DMS 273 (cell line): ENCODE results near the gene TPI1.
A peak's percentile ranks its signal among the peaks of the same experiment; 100 is the strongest.

Experiments
- DNase-seq: peaks from one replicate; lab custom pipeline; 2025; ENCODE audit not compliant: unreplicated experiment; lab: John Stamatoyannopoulos, UW

Gene TPI1

DNA sequence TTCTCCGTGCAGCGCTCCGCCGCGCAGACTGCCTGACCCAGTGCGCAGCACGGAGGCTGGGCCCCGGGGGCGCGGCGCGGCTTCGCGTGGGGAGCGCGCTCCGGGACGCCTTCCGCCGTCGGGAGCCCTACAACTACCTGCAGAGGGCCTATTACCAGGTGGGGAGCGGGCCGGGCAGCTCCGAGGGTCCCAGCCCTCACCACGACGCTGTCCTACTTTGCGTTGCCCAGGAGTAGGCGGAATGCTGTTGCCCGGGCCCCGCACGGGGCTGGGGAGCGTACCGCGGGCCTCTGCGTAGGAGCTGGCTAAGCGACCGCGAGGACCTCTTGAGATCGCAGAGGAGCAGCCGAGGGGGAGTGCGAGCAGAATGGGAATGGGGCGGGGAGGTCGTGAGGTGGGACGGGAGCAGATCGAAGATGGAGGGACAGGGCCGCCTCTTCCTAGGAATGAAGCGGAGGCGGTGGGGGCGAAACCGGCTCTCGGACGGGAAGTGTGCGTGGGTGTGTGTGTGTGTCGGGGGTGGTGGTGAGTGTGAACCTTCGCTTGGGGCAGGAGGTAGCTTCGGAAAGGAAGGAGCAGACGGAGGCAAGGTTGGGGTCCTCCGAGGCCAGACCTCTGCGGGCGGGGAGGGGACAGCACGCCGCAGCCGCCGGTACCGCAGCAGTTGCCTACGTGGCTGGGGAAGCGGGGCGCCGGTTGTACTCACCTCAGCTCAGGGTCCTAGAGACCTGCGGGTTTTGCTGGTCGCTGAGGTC is 38.4 kb upstream of the TPI1 start:
- peak; percentile 54 for DNase-seq

DNA sequence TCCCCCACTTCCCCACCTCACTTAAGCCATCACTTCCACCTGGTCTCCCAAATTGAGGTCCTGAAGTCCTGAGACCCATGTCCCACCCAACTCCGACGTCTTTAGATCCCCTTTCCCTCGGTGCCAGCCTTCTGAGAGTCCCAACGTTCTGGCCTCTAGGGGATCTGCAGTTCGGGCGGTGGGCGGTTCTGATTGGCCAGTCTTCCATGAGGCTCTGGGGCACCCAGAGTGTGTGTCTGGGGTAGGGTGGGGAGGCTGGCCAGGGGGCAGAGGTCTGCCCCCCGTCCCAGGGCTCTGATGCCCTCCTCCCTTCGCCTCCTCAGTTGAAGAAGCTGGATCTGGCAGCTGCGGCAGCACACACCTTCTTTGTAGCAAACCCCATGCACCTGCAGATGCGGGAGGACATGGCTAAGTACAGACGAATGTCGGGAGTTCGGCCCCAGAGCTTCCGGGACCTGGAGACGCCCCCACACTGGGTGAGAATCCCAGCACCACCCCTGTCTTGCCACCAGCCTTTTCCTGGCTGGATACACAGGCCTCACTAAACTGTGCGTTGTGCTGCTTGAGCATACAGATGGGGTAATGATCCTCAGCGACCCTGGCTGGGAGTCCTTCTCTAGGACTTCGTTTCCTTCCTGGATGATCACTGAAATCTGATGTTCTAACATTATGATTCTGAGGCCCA is 37.7 kb upstream of the TPI1 start:
- peak; percentile 54 for DNase-seq

DNA sequence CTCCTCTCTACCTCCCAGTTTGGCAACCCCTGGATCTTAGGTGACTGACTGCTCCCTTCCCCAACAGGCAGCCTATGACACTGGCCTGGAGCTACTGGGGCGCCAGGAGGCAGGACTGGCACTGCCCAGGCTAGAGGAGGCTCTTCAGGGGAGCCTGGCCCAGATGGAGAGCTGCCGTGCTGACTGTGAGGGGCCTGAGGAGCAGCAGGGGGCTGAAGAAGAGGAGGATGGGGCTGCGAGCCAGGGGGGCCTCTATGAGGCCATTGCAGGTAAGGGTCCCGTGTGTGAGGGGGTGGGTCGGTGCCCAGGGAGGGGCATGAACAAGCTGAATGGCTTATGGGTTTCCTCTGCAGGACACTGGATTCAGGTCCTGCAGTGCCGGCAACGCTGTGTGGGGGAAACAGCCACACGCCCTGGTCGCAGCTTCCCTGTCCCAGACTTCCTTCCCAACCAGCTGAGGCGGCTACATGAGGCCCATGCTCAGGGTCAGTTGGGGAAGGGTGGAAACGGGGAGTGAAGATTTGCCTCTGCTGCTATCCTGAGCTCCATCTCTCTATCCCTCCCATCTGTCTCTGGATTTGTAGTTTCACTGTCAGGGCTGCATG is 36.9 kb upstream of the TPI1 start:
- no peak for DNase-seq

DNA sequence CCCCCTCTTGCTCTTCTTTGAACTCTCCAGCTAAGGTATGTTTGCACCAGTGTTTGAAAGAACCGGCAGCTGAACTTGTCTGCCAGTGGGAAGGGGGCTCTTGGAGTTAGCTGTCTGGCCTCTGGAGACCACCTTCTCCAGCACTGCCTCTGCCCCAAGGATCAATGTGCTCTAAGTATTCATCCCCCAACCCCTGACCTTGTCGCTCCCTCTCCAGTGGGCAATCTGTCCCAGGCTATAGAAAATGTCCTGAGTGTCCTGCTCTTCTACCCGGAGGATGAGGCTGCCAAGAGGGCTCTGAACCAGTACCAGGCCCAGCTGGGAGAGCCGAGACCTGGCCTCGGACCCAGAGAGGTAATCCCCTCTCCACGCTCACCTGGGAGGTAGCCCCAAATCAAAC is 36.3 kb upstream of the TPI1 start:
- no peak for DNase-seq

DNA sequence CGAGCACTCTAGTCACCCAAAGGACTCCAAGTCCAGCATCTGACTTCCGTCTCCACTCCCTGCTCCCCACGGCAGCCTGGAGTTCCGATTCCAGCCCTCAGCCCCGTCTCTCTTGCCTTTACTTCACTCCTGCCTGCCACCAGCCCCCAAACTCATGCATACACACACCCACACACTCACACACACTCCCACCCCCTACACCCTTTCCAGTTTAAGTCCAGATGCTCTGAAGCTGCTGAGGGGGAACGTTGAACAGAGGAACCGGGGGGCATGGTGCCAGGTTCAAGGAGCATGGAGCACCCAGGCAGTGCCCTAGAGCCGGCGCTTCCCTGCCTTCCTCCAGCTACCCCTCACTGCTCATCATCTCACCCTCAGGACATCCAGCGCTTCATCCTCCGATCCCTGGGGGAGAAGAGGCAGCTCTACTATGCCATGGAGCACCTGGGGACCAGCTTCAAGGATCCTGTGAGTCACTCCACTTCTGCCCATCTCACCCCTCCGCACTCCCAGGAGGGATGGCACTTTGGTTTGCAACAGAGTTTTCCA is 35.8 kb upstream of the TPI1 start:
- no peak for DNase-seq

DNA sequence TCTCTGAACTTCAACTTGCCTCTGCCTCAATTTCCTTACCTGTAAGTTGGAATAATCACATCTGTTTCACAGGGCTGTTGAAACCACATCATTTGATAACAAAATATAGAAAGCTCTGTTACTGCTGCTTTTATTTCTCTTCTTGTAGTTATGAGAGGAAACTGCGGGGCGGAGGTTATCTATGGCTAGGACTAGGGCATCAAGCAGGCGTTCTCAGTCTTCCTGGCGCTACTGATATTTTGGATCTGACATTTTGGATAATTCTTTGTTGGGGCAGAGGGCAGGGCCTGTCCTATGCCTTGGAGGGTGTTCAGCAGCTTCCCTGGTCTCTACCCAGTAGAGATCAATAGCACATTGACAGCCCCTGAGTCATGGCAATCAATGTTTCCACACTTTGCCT is 35.2 kb upstream of the TPI1 start:
- DNase-seq, result no peak

DNA sequence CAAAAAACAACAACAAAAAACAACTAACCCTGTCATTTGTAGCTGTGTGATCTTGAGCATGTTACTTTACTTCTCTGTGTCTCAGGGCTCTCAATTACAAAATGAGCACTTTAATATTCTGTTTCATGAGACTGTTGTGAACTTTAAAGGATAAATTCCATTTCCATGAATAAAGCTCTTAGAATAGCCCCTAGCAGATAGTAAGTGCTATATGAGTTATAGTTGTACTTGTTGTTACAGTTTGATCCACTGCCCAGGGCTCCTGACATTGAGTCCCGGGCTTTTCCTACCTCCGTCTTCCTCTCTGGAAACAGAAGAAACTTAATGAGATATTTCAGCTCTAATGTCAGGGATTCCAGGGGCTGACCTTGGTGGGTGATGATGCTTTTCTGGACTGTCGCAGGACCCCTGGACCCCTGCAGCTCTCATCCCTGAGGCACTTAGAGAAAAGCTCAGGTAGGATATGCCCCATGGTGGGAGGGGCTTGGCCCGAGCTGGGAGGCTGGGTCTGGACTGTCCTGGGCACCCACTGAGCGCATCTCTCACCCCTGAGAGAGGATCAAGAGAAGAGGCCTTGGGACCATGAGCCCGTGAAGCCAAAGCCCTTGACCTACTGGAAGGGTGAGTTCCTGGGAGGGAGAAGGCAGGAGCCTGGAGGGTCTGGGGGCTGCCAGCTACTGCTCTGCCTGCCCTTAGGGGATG is 34.0 kb upstream of the TPI1 start:
- no peak for DNase-seq

DNA sequence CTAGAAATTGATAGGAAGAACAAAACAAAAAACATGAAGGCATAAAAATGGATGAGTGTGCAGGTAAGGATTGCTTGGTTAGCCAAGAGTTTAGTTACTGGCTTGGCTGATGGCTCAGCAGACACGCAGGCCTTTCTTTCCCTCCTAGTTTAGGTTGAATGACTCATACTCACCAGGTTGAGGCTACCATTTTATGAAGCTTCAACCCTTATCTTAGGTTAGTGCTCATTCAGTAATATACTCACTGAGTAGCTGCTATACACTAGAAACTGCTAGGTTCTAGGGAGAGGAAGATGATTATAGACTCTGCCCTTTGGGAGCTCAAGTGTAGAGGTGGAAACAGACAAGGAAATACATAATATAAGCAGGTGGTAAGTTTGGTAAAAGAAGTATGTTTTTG is 33.1 kb upstream of the TPI1 start:
- no peak for DNase-seq

DNA sequence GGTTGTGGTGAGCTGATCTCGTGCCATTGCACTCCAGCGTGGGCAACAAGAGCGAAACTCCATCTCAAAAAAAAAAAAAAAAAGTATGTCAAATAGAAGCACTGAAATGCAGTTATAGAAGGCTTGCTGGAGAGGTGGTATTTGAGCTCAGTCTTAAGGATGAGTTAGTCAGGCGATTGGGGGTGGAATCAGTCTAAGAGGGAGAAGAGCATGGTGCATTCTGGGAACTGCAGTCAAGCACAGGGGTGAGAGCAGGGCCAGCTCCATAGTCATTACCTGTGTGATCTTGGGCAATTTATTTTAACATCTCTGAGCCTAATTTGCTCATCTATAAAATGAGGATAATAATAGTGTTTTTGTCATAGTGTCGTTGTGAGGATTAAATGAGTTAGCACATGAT is 32.5 kb upstream of the TPI1 start:
- no peak for DNase-seq

DNA sequence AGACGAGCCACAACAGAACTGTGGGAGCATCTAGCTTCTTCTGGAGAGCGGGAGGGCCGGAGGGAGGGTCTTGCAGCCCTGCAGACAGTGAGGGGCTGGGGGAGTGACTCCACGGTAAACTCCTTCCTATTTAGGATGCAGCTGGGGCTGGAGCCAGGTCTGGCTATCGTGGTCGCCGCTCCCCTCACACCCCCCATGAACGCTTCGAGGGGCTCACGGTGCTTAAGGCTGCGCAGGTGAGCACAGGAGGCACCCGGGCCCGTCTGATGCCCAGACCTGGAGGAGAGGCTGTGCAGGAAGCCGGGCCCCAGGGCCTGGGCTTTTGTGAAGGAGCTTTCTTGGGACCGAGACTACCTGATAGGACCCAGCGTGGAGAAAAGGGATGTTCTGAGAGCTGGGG is 30.5 kb upstream of the TPI1 start:
- DNase-seq, result no peak

DNA sequence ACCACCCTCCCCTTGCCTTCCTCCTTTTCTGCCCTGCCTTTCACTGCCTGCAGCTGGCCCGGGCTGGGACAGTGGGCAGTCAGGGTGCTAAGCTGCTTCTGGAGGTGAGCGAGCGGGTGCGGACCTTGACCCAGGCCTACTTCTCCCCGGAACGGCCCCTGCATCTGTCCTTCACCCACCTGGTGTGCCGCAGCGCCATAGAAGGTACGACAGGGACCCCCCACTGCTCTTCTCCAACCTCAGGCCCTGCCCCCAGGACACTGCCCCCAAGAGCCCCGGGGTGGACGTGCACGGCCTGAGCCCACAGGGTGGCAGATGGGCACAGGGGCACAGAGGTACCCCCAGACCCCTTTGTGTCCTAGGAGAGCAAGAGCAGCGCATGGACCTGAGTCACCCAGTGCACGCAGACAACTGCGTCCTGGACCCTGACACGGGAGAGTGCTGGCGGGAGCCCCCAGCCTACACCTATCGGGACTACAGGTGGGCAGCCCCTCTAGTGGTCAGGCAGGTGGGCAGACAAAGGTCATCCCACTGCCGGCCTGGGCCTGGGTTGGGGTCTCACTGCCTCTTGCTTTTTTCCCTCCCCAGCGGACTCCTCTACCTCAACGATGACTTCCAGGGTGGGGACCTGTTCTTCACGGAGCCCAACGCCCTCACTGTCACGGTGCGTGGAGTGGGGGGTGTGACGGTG is 29.8 kb upstream of the TPI1 start:
- DNase-seq, result no peak

DNA sequence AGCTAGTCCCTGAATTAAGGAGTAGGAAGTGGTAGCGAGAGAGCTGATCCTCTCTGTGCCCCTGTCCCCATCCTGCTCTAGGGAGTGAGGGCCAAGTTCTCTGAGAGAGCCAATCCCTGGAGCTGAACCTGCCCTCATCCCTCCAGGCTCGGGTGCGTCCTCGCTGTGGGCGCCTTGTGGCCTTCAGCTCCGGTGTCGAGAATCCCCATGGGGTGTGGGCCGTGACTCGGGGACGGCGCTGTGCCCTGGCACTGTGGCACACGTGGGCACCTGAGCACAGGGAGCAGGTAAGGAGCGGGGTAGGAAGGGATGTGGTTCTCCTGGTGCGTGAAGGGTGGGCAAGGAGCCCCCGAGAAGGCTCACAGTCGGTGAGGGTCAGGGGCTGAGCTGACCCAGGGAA is 28.5 kb upstream of the TPI1 start:
- DNase-seq, result no peak

DNA sequence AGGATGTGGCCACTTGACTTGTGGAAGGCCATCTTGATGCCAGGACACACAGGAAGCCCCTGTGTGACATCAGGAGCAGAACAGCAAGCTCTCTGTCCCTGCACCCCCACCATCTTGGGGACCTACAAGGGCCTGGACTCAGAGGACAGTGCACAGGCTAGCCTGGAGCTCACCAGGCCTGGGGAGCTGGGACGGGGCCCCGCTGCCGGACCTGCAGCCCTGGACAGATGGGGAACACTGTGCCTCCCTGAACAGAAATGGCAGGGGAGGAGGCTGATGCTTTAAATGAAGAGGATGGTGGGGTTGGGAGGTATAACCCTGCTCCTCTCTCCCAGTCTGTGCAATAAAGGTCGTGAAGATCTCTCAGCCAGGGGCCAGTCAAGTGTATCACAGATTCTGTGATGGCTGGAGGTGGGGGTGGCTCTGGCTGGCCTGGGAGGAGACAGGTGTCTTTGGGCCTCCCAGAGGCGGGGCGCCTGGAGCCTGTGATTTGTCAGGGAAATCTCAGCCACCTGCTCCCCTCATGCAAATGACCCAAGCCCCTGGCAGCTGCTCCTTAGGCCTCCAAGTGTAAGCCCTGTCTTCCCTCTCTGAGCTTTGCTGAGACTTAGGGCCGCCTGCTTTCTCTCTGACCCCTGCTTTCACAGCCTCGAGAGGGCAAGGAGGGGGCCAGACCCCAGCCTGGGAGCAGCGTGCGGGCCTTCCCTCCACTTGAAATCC is 27.7 kb upstream of the TPI1 start:
- peak; percentile 76 for DNase-seq

DNA sequence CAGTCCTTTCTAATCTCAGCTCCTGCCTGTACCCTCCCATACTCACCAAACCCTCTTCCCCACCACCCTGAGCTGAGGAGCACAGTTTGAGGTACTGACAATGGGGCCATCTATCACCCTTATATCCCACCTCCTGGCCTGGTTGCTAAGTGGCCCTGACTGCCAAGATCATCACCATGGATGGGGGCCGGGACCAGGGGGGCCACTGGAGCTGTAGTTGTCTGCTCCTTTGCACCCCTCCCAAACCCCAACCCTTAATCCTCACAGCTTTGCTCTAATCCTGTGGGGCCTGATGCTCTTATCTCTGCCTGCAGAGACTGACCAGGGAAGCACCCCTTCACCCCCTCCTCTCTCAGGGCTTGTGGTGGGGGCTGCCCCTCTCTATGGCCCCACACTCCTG is 27.0 kb upstream of the TPI1 start:
- DNase-seq, result no peak

DNA sequence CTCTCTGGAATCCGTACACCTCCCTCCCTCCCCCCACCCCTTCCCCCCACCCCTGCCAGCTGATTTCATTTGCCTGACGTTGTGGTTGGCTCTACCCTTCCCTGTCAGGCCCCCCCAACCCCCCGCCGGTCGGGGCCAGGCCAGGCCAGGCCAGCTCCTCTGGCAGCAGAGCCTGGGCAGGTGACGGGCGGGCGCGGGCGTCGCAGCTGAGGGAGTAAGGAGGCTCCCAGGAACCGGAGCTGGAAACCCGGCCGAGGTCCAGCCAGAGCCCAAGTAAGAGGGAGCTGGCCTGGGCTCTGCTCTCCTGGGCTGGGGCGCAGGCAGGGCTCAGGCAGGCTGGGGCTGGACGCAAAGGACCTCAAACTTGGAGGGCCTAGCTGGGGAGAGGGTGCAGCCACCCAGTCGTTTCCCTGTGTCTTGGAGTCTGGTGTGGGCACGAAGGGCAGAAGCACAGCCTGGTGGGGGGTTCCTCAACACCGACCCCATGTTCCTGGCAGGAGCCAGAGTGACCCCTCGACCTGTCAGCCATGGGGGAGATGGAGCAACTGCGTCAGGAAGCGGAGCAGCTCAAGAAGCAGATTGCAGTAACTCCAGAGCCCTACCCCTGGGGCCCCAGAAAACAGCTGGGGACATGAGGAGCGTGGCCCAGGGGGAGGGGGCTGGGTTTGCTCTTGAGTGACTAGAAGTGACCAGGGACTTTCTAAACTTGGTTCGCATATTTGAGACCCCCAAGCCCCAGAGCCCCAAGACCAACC is 26.4 kb upstream of the TPI1 start, which contains the start of gene GNB3:
Gene GNB3, plus strand, starts transcription at position 165 of the 755 bp plus-strand sequence. Its CDS starts 363 bp downstream, at position 528.
- DNase-seq, result no peak

DNA sequence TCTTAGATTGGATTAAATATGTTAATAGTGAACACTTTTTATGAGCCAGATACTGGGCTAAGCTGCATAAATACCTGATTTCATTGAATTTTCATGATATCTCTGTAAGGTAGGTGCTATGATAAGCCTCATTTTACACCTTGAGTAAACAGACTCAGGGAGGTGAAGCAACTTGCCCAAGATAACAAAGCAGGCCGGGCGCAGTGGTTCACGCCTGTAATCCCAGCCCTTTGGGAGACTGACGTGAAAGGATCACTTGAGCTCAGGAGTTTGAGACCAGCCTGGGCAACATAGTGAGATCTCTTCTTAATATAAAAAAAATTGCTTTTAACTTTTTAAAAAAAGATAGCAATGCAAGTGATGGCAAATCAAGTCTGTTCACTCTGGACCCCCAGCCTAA is 25.3 kb upstream of the TPI1 start:
- no peak for DNase-seq

DNA sequence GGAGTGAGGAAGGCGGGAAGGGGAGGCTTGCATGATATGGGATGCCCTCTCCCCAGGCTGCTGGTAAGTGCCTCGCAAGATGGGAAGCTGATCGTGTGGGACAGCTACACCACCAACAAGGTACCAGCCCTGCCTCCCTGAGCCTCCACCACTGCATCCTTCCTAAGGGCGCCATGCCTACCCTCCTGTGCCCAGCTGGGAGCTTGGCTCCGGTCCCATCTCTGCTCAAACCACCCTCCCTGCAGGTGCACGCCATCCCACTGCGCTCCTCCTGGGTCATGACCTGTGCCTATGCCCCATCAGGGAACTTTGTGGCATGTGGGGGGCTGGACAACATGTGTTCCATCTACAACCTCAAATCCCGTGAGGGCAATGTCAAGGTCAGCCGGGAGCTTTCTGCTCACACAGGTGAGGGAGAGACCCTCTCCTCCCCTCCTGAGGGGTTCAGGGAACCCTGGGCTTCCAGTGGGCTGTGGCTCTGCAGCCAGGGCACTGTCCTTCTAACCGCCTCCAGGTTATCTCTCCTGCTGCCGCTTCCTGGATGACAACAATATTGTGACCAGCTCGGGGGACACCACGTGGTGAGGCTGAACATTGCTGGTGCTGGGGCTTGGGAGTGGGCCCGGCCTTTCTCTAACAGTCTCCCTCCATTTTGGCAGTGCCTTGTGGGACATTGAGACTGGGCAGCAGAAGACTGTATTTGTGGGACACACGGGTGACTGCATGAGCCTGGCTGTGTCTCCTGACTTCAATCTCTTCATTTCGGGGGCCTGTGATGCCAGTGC is 24.0 kb upstream of the TPI1 start:
- no peak for DNase-seq

DNA sequence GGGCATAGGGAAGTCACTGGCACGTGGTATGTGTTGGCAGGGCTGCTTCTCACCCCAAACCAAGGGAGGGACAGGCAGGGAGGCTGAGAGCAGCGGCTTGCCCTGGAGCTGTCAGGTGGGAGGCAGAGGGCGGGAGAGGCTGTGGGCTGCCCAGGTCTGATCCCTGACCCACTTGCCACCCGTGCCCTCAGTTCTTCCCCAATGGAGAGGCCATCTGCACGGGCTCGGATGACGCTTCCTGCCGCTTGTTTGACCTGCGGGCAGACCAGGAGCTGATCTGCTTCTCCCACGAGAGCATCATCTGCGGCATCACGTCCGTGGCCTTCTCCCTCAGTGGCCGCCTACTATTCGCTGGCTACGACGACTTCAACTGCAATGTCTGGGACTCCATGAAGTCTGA is 21.9 kb upstream of the TPI1 start:
- DNase-seq, result no peak
